HCT116 (cell line): ENCODE results near the gene SORCS2.

Experiments used
- CEBPB ChIP-seq: IDR thresholded peaks from 2 replicates; pipeline ENCODE4 v1.6.1; 2012; ENCODE audit warnings: low read depth
- EGR1 ChIP-seq: IDR thresholded peaks from 2 replicates; pipeline ENCODE4 v1.6.1; 2012; ENCODE audit warnings: low read depth
- ELF1 ChIP-seq: IDR thresholded peaks from 2 replicates; pipeline ENCODE4 v1.6.1; 2012; ENCODE audit warnings: low read depth, borderline replicate concordance
- EZH2 ChIP-seq: fragments of 200-600 bp; sonication (generic); IDR thresholded peaks from 2 replicates; pipeline ENCODE4 v1.6.1; 2017; ENCODE audit warnings: antibody characterized with exemption, mixed run types
- EZH2phosphoT487 ChIP-seq: fragments of 200-600 bp; IDR thresholded peaks from 2 replicates; pipeline ENCODE4 v1.6.1; 2018; ENCODE audit warnings: antibody characterized with exemption, borderline replicate concordance
- POLR2A ChIP-seq: IDR thresholded peaks from 2 replicates; pipeline ENCODE4 v1.7.0; 2011; ENCODE audit warnings: borderline replicate concordance; ENCODE audit not compliant: insufficient read depth, insufficient read length; ENCODE audit errors: extremely low read depth
- POLR2AphosphoS5 ChIP-seq: IDR thresholded peaks from 2 replicates; pipeline ENCODE4 v1.6.1; 2011; ENCODE audit warnings: mild to moderate bottlenecking, low read depth, low read length, moderate library complexity
- RAD21 ChIP-seq: IDR thresholded peaks from 2 replicates; pipeline ENCODE4 v1.6.1; 2012; ENCODE audit warnings: low read depth, mild to moderate bottlenecking
- SIN3A ChIP-seq: IDR thresholded peaks from 2 replicates; pipeline ENCODE4 v1.6.1; 2012; ENCODE audit warnings: low read depth
- SRF ChIP-seq: IDR thresholded peaks from 2 replicates; pipeline ENCODE4 v1.6.1; 2012; ENCODE audit warnings: low read depth
- TCF7L2 ChIP-seq: IDR thresholded peaks from 2 replicates; pipeline ENCODE4 v1.7.0; 2011; ENCODE audit warnings: borderline replicate concordance, inconsistent platforms; ENCODE audit not compliant: insufficient read depth, insufficient read length; ENCODE audit errors: extremely low read depth
- YY1 ChIP-seq: IDR thresholded peaks from 2 replicates; pipeline ENCODE4 v1.6.1; 2011; ENCODE audit warnings: low read length, low read depth, moderate library complexity, mild to moderate bottlenecking; ENCODE audit not compliant: insufficient replicate concordance; ENCODE audit errors: extremely low read depth
- TF ChIP-seq, protein P1 (sequence below), 3 experiments: fragments of 200-600 bp in 1 of 3; sonication (generic) in 1 of 3; IDR thresholded peaks in 2 of 3; conservative IDR thresholded peaks in 1 of 3; 2 replicates each; pipeline ENCODE4 v1.5.1; 2012 to 2017; ENCODE audit warnings: low read depth in 2 of 3, low read length in 2 of 3, antibody characterized with exemption in 1 of 3, borderline replicate concordance in 1 of 3, control low read depth in 1 of 3, mild to moderate bottlenecking in 1 of 3, mixed read lengths in 1 of 3, mixed run types in 1 of 3, moderate library complexity in 1 of 3; ENCODE audit not compliant: insufficient read depth in 1 of 3

DNA sequence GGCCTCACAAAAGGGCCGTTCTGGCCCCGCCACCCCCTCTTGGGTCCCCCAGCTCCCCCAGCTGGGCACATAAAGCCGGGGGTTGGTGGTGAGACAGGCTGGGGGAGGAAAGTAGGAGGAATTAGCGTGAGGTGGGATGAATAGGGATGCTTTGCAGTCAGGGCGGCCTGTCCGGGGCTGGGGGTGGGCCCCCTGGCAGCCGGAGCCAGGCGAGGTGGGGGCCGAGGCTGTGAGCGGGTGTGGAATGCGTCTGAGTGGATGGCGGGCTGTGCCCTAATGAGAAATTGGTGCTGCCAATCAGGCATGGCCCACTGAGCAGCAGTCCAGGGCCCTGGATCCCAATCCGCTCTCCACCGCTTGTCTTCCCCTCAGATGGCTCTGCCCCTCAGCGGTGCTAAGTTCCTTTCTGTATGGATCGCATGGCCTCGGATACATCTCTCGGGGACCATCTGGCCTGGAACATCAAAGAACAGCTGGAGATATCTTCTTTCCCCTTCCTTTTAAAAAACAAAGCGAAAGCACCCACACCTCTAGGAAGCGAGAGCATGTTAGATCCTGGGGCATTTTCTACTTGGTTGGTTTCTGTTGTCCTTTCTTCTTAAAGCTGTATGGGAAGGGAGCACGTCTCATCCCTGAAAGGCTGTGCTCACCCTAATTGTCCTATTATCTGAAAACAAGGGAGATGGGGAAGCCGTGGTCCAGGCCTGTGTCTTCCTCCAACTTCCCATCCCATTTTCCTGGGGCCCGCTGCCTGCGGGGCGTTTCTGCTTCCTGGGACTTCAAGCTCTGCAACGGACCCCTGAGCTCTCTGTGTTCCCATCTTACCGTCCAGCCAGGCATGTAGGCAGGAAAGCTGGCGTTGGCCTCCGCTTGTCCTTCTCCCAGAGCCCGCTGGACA lies 106.9 kb downstream of the SORCS2 start:
- TF ChIP-seq EZH2phosphoT487 (no peak), SIN3A (no peak), CEBPB (no peak), TCF7L2 (no peak), EGR1 (no peak), SRF (no peak), ELF1 (no peak), YY1 (no peak), EZH2 (no peak), POLR2A (no peak), POLR2AphosphoS5 (no peak), RAD21 (no peak)
- TF ChIP-seq, protein P1, sequence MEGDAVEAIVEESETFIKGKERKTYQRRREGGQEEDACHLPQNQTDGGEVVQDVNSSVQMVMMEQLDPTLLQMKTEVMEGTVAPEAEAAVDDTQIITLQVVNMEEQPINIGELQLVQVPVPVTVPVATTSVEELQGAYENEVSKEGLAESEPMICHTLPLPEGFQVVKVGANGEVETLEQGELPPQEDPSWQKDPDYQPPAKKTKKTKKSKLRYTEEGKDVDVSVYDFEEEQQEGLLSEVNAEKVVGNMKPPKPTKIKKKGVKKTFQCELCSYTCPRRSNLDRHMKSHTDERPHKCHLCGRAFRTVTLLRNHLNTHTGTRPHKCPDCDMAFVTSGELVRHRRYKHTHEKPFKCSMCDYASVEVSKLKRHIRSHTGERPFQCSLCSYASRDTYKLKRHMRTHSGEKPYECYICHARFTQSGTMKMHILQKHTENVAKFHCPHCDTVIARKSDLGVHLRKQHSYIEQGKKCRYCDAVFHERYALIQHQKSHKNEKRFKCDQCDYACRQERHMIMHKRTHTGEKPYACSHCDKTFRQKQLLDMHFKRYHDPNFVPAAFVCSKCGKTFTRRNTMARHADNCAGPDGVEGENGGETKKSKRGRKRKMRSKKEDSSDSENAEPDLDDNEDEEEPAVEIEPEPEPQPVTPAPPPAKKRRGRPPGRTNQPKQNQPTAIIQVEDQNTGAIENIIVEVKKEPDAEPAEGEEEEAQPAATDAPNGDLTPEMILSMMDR (IDR thresholded peaks at IDR 0.05 in 2 of 3, conservative IDR thresholded peaks at IDR 0.05 in 1 of 3; ENCODE audit: borderline replicate concordance in 1 of 3, insufficient read depth in 1 of 3, low read depth in 2 of 3, low read length in 2 of 3) = no peak
